Adrenal gland (tissue), 12 donors: ENCODE measurements around the gene CERK. TPM values are rescaled to one million over a fixed set of nuclear protein-coding genes. Genes with fewer than 3 reads are reported as not detected.

Source experiments
- DNase-seq, 7 donors: peaks; one replicate each; pipeline ENCODE4 v3.0.0-alpha.2; 2019 to 2020
- H3K27ac ChIP-seq, 5 donors: fragments of 200-600 bp; sonication (generic) in 4 of 5; 1 replicate in 3 of 5; 2 replicates in 2 of 5; pipeline versions ENCODE4 v1.5.1 to v1.8.0; 2016 to 2020; ENCODE audit warnings: mild to moderate bottlenecking in 1 of 5
- H3K27me3 ChIP-seq: fragments of 200-600 bp; 2 replicates; pipeline ENCODE4 v1.8.0; 2021
- H3K36me3 ChIP-seq, 2 donors: fragments of 200-600 bp; replicated peaks in 1 of 2; 1 replicate in 1 of 2; 2 replicates in 1 of 2; pipeline versions ENCODE4 v1.5.1 to v1.8.0; 2018 to 2022
- H3K4me1 ChIP-seq, 2 donors: fragments of 200-600 bp; replicated peaks in 1 of 2; 1 replicate in 1 of 2; 2 replicates in 1 of 2; pipeline versions ENCODE4 v1.5.1 to v1.8.0; 2018 to 2021
- H3K4me3 ChIP-seq, 4 donors: fragments of 200-600 bp; sonication (generic) in 3 of 4; one replicate each; pipeline ENCODE4 v1.5.1; 2016 to 2018
- H3K9me3 ChIP-seq, 3 donors: fragments of 200-600 bp; sonication (generic) in 1 of 3; replicated peaks in 1 of 3; 1 replicate in 2 of 3; 2 replicates in 1 of 3; pipeline versions ENCODE4 v1.5.1 to v1.8.0; 2016 to 2021
- CTCF ChIP-seq, 6 experiments: fragments of 450-650 bp in 4 of 6; fragments of 200-600 bp in 2 of 6; sonication (generic) in 1 of 6; IDR thresholded peaks; 1 replicate in 5 of 6; 2 replicates in 1 of 6; pipeline versions ENCODE4 v1.5.1 to v1.8.0; 2016 to 2021; ENCODE audit warnings: antibody characterized with exemption in 6 of 6, mild to moderate bottlenecking in 2 of 6, moderate library complexity in 1 of 6
- POLR2A ChIP-seq, 2 donors: fragments of 450-650 bp; IDR thresholded peaks; one replicate each; pipeline ENCODE4 v1.6.1; 2017; ENCODE audit warnings: antibody characterized with exemption in 2 of 2, mild to moderate bottlenecking in 2 of 2, moderate library complexity in 1 of 2
- WGBS, 4 donors: extraction: QIAGEN DNeasy Blood & Tissue Kit in 2 of 4; methylation state at CpG; one replicate each; pipeline versions ENCODE4 v1.1.5 to v1.1.7; 2013 to 2017; 5-methylcytosine and 5-hydroxymethylcytosine counted together
- intact Hi-C, 2 donors: fragments of 100-400 bp; cut with DNase I; formaldehyde crosslinking; loops; one replicate each; pipeline versions ENCODE4 v1.14.1 to v1.15.0; 2022 to 2023
- polyA plus RNA-seq, 3 donors: library from polyadenylated mRNA; stranded (reverse); fragments of 200-250 nt in 2 of 3; fragments of 350-450 nt in 1 of 3; fragmentation: Illumina TruSeq in 1 of 3; extraction: RNeasy Lipid Tissue Mini Kit (QIAGEN cat#74804) in 1 of 3; gene quantifications; one replicate each; pipeline ENCODE4 v1.2.3, GENCODE V29; 2013 to 2014
- total RNA-seq, 9 donors: library from RNA; depleted of rRNA in 4 of 9; stranded (reverse); fragments of >200 nt in 4 of 9; fragments of 120-200 nt in 1 of 9; fragmentation: NEBNext Ultra II Directional in 1 of 9; extraction: Animal tissue kit (Norgen Biotek cat#: 25700) in 1 of 9; gene quantifications; one replicate each; pipeline versions ENCODE4 v1.1.0 to v1.2.4, GENCODE V29; 2013 to 2023
- donor health status: healthy with polysubstance abuse.
- donor health status: Bipolar disorder and iron deficiency.
- donor health status: DM: yes; HTN: yes; CAD: no.
- donor health status: DM: no; HTN: no; CAD: no.
- donor health status: DM: no; HTN: no; CAD: no.
- donor health status: DM: yes; HTN: yes; CAD: no.

Gene CERK
- total and polyA plus RNA-seq, 12 donors: 18.6 to 92.1 (median 41.5) TPM

GRCh38 chr22:46757104-46757503 lies 19.1 kb upstream of the CERK start:
- no peak for DNase-seq
- intact Hi-C loops: no loop called here
- Histone ChIP-seq H3K27me3 (no peaks in the 10 kb centered on the region), H3K9me3 (no peaks in the 10 kb centered on the region), H3K27ac (no peak overlapping the region), H3K4me1 (peaks cover 19 to 39% of the 10 kb centered on the region in 2 donors), H3K4me3 (no peak overlapping the region), H3K36me3 (no peaks in the 10 kb centered on the region)
- TF ChIP-seq CTCF (IDR thresholded peaks at IDR 0.05): no peak
- no peak for TF ChIP-seq POLR2A (IDR thresholded peaks at IDR 0.05)
- WGBS, 4 donors: 60 to 87% (median 82%) methylated on average over 1 to 2 of the region's 2 CpGs

GRCh38 chr22:46756097-46756496 lies 18.0 kb upstream of the CERK start:
- H3K27me3 ChIP-seq: no peaks in the 10 kb centered on the region
- intact Hi-C loops: no loop called here
- no peaks in the 10 kb centered on the region for H3K9me3 ChIP-seq
- H3K4me3 ChIP-seq: no peak overlapping the region
- H3K27ac ChIP-seq: no peak overlapping the region
- TF ChIP-seq POLR2A (IDR thresholded peaks at IDR 0.05): no peak
- no peak for TF ChIP-seq CTCF (IDR thresholded peaks at IDR 0.05)
- H3K4me1 ChIP-seq: peaks cover 22 to 34% of the 10 kb centered on the region in 2 donors
- 88 to 100% (median 98%) methylated on average over 1 of the region's 1 CpG for WGBS, 4 donors
- H3K36me3 ChIP-seq: no peaks in the 10 kb centered on the region
- DNase-seq: no peak

DNA sequence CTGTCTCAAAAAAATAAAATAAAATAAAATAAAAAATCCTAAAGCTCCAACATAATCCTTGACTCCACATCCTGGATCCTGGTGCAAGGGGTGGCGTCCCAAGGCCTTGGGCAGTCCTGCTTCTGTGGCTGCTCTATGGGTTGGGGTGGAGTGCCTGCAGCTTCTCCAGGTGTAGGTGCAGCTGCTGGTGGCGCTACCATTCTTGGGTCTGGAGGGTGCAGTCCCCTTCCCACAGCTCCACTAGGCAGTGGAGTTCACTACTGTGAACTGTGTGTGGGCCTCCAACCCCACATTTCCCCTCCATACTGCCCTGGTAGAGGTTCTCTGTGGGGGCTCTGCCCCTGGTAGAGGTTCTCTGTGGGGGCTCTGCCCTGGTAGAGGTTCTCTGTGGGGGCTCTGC lies 17.5 kb upstream of the CERK start:
- Histone ChIP-seq H3K9me3 (no peaks in the 10 kb centered on the region), H3K27ac (no peak overlapping the region), H3K4me1 (peaks cover 24 to 37% of the 10 kb centered on the region in 2 donors), H3K36me3 (no peaks in the 10 kb centered on the region), H3K4me3 (no peak overlapping the region), H3K27me3 (no peaks in the 10 kb centered on the region)
- DNase-seq: no peak
- 98 to 100% (median 100%) methylated on average over 2 of the region's 2 CpGs for WGBS, 4 donors
- no peak for TF ChIP-seq POLR2A (IDR thresholded peaks at IDR 0.05)
- TF ChIP-seq CTCF (IDR thresholded peaks at IDR 0.05): no peak
- intact Hi-C loops: no loop called here

DNA sequence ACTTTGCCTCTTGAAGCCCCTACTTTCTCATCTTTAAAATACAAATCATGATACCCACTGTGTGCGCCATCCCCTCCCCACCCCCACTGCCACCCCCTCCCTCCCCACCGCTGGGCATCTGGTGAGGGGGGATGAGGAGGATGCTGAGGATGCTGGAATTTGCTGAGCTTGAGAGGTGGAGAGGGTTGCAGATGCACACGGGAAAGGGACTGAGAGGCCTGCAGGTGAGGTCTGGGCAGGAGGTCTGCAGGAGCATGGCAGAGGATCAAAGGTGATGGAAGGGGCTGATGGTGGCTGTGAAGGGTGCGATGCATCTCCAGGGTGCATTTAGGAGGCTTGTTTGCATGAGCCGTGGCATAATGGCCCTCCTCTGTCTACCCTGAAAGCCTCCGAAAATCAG lies 16.8 kb upstream of the CERK start:
- peak overlapping the region in 4 of 5 donors; percentile 91 to 99 (median 96) for H3K27ac ChIP-seq
- H3K4me1 ChIP-seq: peaks cover 24 to 37% of the 10 kb centered on the region in 2 donors
- H3K36me3 ChIP-seq: no peaks in the 10 kb centered on the region
- H3K9me3 ChIP-seq: no peaks in the 10 kb centered on the region
- intact Hi-C loops: no loop called here
- WGBS, 4 donors: 68 to 81% (median 75%) methylated on average over 6 of the region's 6 CpGs
- DNase-seq: no peak
- TF ChIP-seq POLR2A (IDR thresholded peaks at IDR 0.05) (no peak), CTCF (IDR thresholded peaks at IDR 0.05) (no peak)
- no peaks in the 10 kb centered on the region for H3K27me3 ChIP-seq
- peak overlapping the region in 1 of 4 donors; percentile 23 for H3K4me3 ChIP-seq
